Measurements from ENCODE around the gene L1TD1. TPM values are rescaled to one million over a fixed set of nuclear protein-coding genes. Genes with fewer than 3 reads are reported as not detected.

L1TD1 gene
- total RNA-seq, 1 donor = under 0.01 TPM

GRCh38 chr1:62187548-62187947, 7.1 kb upstream of the L1TD1 start:
- no peak for DNase-seq (ENCODE audit: low read depth)
- TF ChIP-seq CTCF (IDR thresholded peaks at IDR 0.05; ENCODE audit: insufficient read depth, low read length) = no peak
- H3K4me3 ChIP-seq (ENCODE audit: low read depth, low read length) = no peak overlapping the region

GRCh38 chr1:62188111-62188510, 6.5 kb upstream of the L1TD1 start:
- no peak for DNase-seq (ENCODE audit: low read depth)
- no peak for TF ChIP-seq CTCF (IDR thresholded peaks at IDR 0.05; ENCODE audit: insufficient read depth, low read length)
- H3K4me3 ChIP-seq (ENCODE audit: low read depth, low read length) = no peak overlapping the region

- TF ChIP-seq CTCF (IDR thresholded peaks at IDR 0.05; ENCODE audit: insufficient read depth, low read length) = no peak
- H3K4me3 ChIP-seq (ENCODE audit: low read depth, low read length) = no peak overlapping the region
- no peak for DNase-seq (ENCODE audit: low read depth)
Observed at GRCh38 chr1:62196086-62196690, 1.5 kb downstream of the L1TD1 start.

- TF ChIP-seq CTCF (IDR thresholded peaks at IDR 0.05; ENCODE audit: insufficient read depth, low read length) = no peak
- no peak overlapping the region for H3K4me3 ChIP-seq (ENCODE audit: low read depth, low read length)
Observed at GRCh38 chr1:62198069-62198780, 3.6 kb downstream of the L1TD1 start.

GRCh38 chr1:62198781-62199125, 4.1 kb downstream of the L1TD1 start:
- DNase-seq (ENCODE audit: low read depth) = peak; percentile 37
- no peak overlapping the region for H3K4me3 ChIP-seq (ENCODE audit: low read depth, low read length)
- no peak for TF ChIP-seq CTCF (IDR thresholded peaks at IDR 0.05; ENCODE audit: insufficient read depth, low read length)

More at GRCh38 chr1:62198069-62198780, 3.6 kb downstream of the L1TD1 start:
- DNase-seq (ENCODE audit: low read depth) = no peak

GRCh38 chr1:62207187-62207586, 12.5 kb downstream of the L1TD1 start:
- H3K4me3 ChIP-seq (ENCODE audit: low read depth, low read length) = no peak overlapping the region
- TF ChIP-seq CTCF (IDR thresholded peaks at IDR 0.05; ENCODE audit: insufficient read depth, low read length) = no peak

More at GRCh38 chr1:62207187-62207586, 12.5 kb downstream of the L1TD1 start:
- no peak for DNase-seq (ENCODE audit: low read depth)
